Activated CD8-positive, alpha-beta memory T cell treated with anti-CD3 and anti-CD28 coated beads for 4 hours (primary cell): ENCODE results near the gene ARHGEF26.
A peak's percentile ranks its signal among the peaks of the same experiment; 100 is the strongest.
"Not testable (repeated sequence)": the region's sequence is repeated elsewhere in the genome, so short reads cannot be mapped to it uniquely, and the experiment has no call there.

Source experiments
- DNase-seq, 2 donors: peaks; one replicate each; pipeline ENCODE4 v3.0.0-alpha.2; 2020; ENCODE audit warnings: low read depth in 2 of 2

The ARHGEF26 gene

DNA sequence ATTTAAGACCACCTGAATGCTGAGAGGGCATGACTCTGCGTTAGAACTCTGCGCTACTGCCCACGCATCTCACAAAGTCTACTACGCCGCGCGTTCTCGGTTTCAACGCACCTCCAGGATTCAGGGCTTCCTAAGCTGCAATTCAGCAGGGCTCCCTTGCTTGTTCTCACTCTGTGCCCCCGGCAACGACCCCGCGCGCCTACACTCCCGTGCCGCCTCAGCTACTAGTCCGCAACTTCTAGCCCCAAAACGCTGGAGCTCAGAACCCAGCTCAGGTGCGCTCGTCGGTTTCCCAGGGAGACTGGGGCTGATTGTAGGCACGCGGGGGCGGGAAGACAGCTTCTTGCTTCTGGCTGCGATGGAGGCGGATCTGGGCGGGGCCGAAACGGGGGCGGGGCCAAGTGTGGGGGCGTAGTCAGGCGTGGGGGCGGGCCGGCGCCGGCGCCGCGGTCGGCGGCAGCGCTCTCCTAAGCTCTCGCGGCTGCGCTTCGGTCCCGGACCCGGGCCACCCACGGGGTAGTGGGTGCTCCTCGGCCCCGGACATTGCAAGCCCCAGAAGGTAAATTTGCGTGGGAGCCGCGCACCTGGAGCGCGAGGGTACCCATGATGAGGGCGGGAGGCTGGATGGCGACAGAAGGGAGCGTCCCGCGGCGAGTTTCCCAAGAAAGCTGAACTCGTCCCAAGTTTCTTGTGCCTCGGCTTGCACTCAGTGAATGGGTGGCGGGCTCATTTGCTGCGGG lies at the start of gene ARHGEF26:
Gene ARHGEF26, plus strand, starts transcription at position 430 of the 740 bp plus-strand sequence. CDS start 603 bp downstream, outside the sequence.
- DNase-seq = peak; percentile 42 to 62

- no peak for DNase-seq
These were observed 46.2 kb upstream of the ARHGEF26 start for GRCh38 chr3:154074966-154075365.

DNA sequence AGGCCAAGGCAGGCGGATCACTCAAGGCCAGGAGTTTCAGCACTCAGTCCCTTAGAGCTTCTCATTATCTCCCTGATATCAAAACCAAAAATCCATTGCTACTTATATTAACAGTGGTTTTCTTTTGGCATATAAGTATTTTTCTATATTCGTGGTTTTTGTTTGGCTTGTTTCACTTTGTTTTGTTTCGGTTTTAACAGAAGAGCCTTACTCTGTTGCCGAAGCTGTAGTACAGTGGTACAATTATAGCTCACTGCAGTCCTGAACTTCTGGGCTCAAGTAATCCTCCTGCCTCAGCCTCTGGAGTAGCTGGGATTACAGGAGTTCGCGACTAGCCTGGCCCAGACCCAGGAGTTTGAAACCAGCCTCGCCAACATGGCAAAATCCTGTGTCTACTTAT lies 42.5 kb upstream of the ARHGEF26 start:
- DNase-seq = no peak

- DNase-seq = no peak
These were observed 39.9 kb upstream of the ARHGEF26 start for GRCh38 chr3:154081305-154081704.

- DNase-seq = no peak
These were observed 36.1 kb upstream of the ARHGEF26 start for GRCh38 chr3:154085071-154085470.

DNA sequence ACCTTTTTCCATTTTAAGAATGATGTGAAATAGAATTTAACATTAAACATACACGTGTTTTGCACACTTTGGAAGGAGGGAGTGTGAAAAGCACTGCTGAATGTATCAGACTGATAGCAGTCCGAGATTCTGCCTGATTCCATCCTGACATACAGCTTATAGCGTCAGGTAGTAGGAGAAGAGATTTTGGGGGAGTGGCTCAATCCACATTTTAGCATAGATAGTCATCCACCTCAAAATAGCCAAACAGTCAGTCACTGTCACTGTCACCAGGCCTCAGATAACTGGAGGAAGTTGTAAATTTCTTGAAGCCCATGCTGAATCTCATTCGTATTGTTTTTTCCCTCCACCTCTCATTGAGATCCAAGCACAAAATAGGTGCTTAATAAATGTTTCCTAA lies 35.4 kb upstream of the ARHGEF26 start:
- no peak for DNase-seq

DNA sequence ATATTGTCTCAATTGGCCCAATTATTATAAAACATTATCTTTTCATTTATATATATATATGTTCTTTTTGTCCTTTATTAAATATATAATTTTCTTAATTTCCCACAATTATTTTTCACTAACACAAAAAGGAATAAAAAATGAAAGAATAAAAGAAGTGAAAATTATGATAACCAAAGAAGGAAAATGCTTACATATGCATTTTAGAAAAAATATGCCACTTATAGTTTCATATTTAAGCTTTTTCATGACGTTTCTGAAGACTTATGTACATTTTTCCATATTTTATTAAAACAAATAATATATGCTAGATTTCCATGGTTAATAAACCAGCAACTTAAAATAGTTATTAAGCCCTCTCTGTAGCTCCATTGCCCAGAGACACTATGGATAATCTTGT lies 34.9 kb upstream of the ARHGEF26 start:
- DNase-seq = no peak

- not testable (repeated sequence) for DNase-seq
These were observed 33.3 kb upstream of the ARHGEF26 start for GRCh38 chr3:154087756-154088480.

DNA sequence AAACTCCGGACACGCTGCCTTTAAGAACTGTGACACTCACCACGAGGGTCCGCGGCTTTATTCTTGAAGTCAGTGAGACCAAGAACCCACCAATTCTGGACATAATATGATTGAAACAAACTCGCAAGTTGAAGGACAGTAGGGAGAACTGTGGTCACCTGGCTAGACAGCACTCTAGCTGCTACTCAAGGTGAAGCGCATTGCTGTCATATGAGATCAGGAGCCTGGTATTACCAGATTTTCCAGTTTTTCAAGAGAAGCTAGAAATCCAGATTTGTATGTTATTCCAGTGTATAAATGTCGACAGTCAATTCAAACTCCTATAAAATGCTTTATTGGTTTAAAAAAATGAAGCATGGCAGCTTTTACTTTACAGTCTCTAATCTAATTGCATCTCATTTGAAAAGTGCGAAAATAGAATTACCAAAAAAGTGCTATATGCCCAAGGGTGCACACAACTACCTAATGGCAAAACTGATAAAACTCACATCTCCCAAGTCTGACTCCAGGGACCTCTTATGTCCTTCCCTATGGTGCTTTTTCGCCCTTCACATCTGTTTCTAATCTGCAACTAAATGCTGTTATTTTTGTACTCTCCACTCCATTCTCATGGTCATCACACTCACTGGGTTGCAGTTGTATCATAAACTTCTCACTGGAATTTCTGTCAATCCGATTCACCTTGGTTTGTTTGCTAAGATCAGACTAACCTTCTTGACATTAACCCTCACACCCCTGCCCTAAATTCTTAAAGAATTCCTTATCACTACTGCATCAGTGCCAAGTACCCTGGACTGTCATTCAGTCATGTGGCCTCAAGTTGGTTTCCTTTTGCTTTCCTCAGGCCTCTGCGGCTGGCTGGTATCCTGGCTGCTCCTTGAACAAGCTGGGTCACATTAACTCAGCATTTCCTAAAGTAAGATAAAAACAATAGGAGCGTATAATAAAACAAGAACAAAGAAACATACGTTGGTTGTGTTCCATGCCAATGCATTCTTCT lies 31.5 kb upstream of the ARHGEF26 start:
- DNase-seq = no peak

- no peak for DNase-seq
These were observed 27.1 kb upstream of the ARHGEF26 start for GRCh38 chr3:154094051-154094450.

GRCh38 chr3:154095832-154096421 lies 25.3 kb upstream of the ARHGEF26 start:
- no peak for DNase-seq

DNA sequence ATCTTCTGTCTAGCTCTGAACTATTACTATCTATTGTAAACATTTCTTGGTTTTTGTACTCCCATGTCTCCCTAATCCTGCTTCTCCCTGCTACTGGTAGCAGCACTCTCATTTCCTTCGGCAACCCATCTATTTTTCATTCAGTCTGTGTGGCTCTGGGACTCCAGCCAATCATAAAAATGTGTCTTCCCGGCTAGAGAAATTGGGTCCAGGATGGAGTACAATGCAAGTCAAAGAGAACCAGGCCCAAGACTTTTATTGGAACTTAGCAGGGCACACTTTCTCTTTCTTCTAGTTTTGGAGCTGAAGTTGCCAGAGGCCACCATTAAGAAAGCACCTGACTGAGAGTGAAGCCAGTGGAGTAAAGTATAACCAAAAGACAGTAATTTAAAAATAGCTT lies 22.8 kb upstream of the ARHGEF26 start:
- DNase-seq = no peak

- no peak for DNase-seq
These were observed 20.6 kb upstream of the ARHGEF26 start for GRCh38 chr3:154100556-154100955.

DNA sequence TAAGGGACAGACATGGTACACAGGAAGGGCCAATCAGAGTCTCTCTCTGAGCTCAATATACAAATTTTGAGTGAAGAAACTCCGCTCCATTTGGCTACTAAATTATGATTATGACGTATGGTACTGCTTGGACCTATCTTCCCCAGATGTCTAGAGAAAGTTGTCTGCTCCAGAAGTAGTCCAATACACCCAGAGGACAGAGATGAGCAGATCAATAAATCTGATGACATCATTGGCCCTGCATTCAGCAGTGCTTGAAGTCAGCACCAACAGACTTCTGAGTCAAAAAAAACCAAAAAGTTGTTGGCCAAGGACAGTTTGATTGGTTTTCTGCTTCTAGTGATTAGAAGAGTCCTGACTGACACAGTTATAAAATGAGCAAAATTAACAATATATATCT lies 19.9 kb upstream of the ARHGEF26 start:
- no peak for DNase-seq

- no peak for DNase-seq
These were observed 19.0 kb upstream of the ARHGEF26 start for GRCh38 chr3:154102225-154102624.

DNA sequence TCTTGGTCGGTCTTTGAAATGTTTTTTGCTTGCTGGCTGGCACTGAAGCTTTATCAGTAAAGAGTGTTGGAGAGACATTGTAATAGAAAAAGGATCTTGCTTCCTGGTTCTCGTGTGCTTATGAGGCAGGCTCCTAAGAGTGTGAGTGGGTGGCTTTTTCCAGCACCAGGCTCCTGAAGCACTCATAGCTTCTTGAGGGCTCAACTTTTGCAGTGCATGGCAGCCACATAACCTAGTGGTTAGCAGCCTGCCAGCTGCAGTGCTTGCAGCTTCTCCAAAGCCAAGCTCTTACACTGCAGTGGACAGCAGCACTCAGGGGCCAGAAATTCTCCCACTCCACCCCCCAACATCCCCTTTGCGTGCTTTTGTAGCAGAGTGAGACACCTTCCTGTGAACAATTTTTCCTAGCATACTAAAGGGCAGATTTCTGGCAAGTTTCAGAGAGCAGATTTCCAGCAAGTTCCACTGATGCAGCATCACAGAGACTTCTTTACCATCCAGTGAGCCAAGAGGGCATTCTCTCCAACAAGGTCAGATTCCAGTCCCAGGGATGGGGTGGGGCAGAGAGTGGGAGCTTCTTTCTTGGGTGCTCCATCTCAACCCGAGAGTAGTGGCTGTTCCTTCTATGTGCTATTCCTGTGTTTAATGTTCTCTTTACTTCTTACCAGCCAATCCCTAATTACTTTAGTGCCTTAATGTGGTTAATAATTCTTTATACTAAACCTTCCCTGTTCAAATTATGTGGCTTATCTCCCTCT lies 15.8 kb upstream of the ARHGEF26 start:
- DNase-seq = no peak

DNA sequence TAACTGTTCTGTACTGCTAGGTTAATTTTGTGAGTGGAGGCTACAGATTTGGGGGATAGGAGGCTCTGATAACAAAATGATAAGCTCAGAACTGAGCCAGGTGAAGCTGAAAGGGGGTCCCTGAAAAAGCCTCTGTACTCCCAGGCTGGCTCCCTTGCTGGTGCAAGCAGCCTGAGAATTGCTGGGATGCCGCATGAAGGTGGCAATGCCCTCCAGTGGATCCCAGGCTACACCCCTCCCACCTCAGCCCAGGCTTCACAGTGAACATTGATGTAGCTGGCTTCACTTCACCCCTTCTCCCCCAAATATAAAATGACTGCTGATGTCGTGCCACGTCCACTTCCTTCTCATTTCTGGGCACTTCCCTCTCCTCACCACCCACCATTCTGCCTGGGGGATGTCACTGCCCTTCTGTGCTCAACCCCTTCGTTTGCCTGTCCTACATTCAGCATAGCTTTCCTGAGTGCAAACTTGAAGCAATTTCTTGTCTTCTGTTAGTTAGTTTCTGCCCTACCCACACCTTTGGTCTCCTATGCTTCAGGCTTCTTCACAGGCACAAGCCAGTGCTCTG lies 9.7 kb upstream of the ARHGEF26 start:
- no peak for DNase-seq

- DNase-seq = no peak
These were observed 8.9 kb upstream of the ARHGEF26 start for GRCh38 chr3:154112146-154112852.

DNA sequence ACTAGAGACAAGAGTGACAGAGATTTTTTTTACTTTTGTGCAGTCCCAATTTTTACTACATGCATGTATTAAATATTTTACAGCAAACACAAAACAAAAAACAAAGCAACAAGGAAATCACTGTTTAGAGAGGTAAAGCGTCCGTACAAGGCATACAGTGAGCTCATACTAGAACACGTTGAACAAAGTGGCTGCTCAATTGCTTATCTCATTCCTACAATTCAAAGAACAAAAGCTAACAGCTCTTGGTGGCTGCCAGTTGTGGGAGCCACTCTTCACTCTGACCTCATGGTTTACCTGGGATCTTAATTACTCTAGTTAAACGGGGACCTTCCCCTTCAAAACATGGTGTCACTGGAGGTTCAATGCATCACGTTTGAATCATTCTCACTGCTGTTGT lies 7.6 kb upstream of the ARHGEF26 start:
- DNase-seq = no peak

DNA sequence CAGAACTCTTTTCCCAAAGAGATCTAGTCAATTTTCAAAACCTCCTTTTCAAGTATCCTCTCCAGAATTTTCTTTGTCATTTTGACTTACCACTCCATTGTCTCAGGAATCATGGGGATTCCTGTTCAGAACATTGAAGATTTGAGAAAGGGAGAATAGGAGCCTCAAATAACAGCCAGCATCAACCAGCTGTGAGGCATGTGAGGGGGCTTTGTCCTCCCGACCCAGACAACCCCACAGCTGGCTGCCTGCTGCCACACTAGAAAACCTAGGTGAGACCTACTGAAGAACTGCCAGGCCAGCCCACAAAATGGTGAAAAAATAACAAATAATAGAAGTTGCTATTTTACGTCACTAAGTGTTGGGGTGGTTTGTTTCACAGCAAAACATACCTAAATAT lies 5.9 kb upstream of the ARHGEF26 start:
- no peak for DNase-seq
